Neutrophil (primary cell): ENCODE data around the gene ADGRF3.
"Not testable (repeated sequence)": the region's sequence is repeated elsewhere in the genome, so short reads cannot be mapped to it uniquely, and the experiment has no call there.

Experiments used
- H3K27ac ChIP-seq: fragments of 200-600 bp; sonication (generic); 2 replicates; pipeline ENCODE4 v1.5.1; 2016; ENCODE audit warnings: mild to moderate bottlenecking, moderate library complexity
- H3K27me3 ChIP-seq: fragments of 200-600 bp; sonication (generic); 2 replicates; pipeline ENCODE4 v1.6.0; 2016; ENCODE audit warnings: mild to moderate bottlenecking
- H3K36me3 ChIP-seq: fragments of 200-600 bp; sonication (generic); 2 replicates; pipeline ENCODE4 v1.5.1; 2017
- H3K4me1 ChIP-seq, 2 experiments: fragments of 200-600 bp in 1 of 2; sonication (generic) in 1 of 2; 1 replicate in 1 of 2; 2 replicates in 1 of 2; pipeline versions ENCODE4 v1.5.1 to v1.6.1; 2013 to 2016; ENCODE audit warnings: low read depth in 1 of 2, low read length in 1 of 2, mild to moderate bottlenecking in 1 of 2, moderate library complexity in 1 of 2; ENCODE audit not compliant: control insufficient read depth in 1 of 2, insufficient read depth in 1 of 2
- H3K4me3 ChIP-seq, 2 experiments: fragments of 200-600 bp in 1 of 2; sonication (generic) in 1 of 2; 1 replicate in 1 of 2; 2 replicates in 1 of 2; pipeline ENCODE4 v1.5.1; 2013 to 2016; ENCODE audit warnings: low read depth in 1 of 2, low read length in 1 of 2, mild to moderate bottlenecking in 1 of 2, moderate library complexity in 1 of 2
- H3K9me3 ChIP-seq: fragments of 200-600 bp; sonication (generic); 2 replicates; pipeline ENCODE4 v1.5.1; 2016
- TF ChIP-seq, protein P1 (sequence below): fragments of 200-600 bp; sonication (generic); IDR thresholded peaks from 2 replicates; pipeline ENCODE4 v1.5.1; 2016; ENCODE audit warnings: antibody characterized with exemption

The ADGRF3 gene

GRCh38 chr2:26384183-26384582 lies 37.6 kb upstream of the ADGRF3 start:
- TF ChIP-seq, protein P1, sequence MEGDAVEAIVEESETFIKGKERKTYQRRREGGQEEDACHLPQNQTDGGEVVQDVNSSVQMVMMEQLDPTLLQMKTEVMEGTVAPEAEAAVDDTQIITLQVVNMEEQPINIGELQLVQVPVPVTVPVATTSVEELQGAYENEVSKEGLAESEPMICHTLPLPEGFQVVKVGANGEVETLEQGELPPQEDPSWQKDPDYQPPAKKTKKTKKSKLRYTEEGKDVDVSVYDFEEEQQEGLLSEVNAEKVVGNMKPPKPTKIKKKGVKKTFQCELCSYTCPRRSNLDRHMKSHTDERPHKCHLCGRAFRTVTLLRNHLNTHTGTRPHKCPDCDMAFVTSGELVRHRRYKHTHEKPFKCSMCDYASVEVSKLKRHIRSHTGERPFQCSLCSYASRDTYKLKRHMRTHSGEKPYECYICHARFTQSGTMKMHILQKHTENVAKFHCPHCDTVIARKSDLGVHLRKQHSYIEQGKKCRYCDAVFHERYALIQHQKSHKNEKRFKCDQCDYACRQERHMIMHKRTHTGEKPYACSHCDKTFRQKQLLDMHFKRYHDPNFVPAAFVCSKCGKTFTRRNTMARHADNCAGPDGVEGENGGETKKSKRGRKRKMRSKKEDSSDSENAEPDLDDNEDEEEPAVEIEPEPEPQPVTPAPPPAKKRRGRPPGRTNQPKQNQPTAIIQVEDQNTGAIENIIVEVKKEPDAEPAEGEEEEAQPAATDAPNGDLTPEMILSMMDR: no peak
- Histone ChIP-seq H3K9me3 (no peaks in the 10 kb centered on the region), H3K27ac (no peak overlapping the region), H3K36me3 (peaks cover 10% of the 10 kb centered on the region), H3K4me3 (no peak overlapping the region), H3K4me1 (no peaks in the 10 kb centered on the region), H3K27me3 (no peaks in the 10 kb centered on the region)

GRCh38 chr2:26382564-26382963 lies 36.0 kb upstream of the ADGRF3 start:
- no peak overlapping the region for H3K27ac ChIP-seq
- no peaks in the 10 kb centered on the region for H3K4me1 ChIP-seq
- no peak overlapping the region for H3K4me3 ChIP-seq
- TF ChIP-seq, protein P1: no peak
- peaks cover 7% of the 10 kb centered on the region for H3K36me3 ChIP-seq
- no peaks in the 10 kb centered on the region for H3K27me3 ChIP-seq
- no peaks in the 10 kb centered on the region for H3K9me3 ChIP-seq

DNA sequence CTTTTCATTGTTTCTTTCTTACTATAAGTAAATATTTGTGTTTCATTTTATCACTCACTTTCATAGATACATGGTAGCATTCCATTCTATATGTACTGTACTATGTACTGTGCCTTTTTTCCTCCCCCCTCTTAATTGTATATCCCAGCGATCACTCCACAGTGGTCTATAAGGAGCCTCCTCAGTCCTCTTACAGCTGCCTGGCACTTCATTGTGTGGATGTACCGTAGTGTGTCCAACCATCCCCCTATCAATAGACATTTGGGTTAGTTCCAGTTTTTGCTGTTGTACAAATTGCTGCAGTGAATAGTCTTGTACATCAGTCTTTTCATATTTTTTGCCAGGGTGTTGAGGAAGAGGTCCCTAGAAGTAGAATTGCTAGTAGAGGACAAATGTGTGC lies 33.7 kb upstream of the ADGRF3 start:
- TF ChIP-seq, protein P1: no peak
- Histone ChIP-seq H3K27me3 (no peaks in the 10 kb centered on the region), H3K27ac (no peak overlapping the region), H3K36me3 (no peaks in the 10 kb centered on the region), H3K4me1 (no peaks in the 10 kb centered on the region), H3K4me3 (no peak overlapping the region), H3K9me3 (no peaks in the 10 kb centered on the region)

DNA sequence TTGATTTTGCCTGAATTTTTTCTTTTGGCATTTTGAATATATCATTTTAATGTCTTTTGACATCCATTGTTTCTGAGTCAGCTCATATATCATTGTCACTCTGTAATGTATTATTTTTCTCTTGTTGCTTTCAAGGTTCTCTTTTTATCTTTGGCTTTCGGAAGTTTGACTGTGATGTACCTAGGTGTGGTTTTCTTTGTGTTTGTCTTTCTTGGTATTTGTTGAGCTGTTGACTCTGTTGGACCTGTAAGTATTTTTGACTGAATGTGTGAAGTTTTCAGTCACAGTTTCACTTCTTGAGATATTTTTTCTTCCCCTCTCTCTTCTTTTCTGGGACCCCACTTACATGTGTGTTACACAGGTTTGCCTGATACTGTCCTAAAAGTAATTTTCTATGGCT lies 30.2 kb upstream of the ADGRF3 start:
- no peaks in the 10 kb centered on the region for H3K9me3 ChIP-seq
- no peaks in the 10 kb centered on the region for H3K27me3 ChIP-seq
- H3K4me3 ChIP-seq: no peak overlapping the region
- no peak overlapping the region for H3K27ac ChIP-seq
- no peaks in the 10 kb centered on the region for H3K4me1 ChIP-seq
- TF ChIP-seq, protein P1: no peak
- H3K36me3 ChIP-seq: no peaks in the 10 kb centered on the region

DNA sequence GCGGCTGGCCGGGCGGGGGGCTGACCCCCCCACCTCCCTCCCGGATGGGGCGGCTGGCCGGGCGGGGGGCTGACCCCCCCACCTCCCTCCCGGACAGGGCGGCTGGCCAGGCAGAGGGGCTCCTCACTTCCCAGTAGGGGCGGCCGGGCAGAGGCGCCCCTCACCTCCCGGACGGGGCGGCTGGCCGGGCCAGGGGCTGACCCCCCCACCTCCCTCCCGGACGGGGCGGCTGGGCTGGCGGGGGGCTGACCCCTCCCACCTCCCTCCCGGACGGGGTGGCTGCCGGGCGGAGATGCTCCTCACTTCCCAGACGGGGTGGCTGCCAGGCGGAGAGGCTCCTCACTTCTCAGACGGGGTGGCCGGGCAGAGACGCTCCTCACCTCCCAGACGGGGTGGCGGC lies 24.3 kb upstream of the ADGRF3 start:
- H3K4me1 ChIP-seq, H3K27me3 ChIP-seq, H3K27ac ChIP-seq, H3K36me3 ChIP-seq, H3K4me3 ChIP-seq, H3K9me3 ChIP-seq: not testable (repeated sequence)

- not testable (repeated sequence) for H3K36me3 ChIP-seq, H3K27me3 ChIP-seq, H3K4me1 ChIP-seq, H3K27ac ChIP-seq, H3K4me3 ChIP-seq, H3K9me3 ChIP-seq
Observed at GRCh38 chr2:26369664-26370063, 23.1 kb upstream of the ADGRF3 start.

DNA sequence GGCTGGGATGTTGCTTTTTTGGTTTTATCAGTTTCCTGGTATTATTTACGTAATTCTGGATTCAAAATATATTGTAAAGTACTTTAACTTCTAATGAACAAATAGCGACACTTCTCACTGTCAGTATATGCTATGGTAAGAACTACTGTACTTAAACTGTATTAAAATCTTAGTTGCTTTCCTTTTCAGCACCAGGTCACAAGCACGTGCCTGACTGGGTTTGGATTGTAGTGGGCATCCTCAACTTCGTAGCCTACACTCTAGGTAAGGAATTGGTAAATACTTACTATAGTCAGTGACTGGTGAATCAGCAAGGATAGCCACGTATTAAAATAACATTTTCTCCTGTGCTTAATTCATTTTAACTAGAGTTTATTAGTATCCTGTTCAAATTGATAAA lies 20.4 kb upstream of the ADGRF3 start:
- no peaks in the 10 kb centered on the region for H3K4me1 ChIP-seq
- no peaks in the 10 kb centered on the region for H3K9me3 ChIP-seq
- TF ChIP-seq, protein P1: no peak
- no peak overlapping the region for H3K4me3 ChIP-seq
- peaks cover 10% of the 10 kb centered on the region for H3K36me3 ChIP-seq
- H3K27me3 ChIP-seq: no peaks in the 10 kb centered on the region
- no peak overlapping the region for H3K27ac ChIP-seq
